Fibroblast of mammary gland (primary cell): ENCODE results near the gene PARVA.

Experiments used
- DNase-seq: peaks from one replicate; pipeline ENCODE4 v3.0.0-alpha.2; 2010; ENCODE audit warnings: low read depth
- H3K4me3 ChIP-seq: 2 replicates; pipeline ENCODE4 v1.5.1; 2011; ENCODE audit warnings: low read depth, mild to moderate bottlenecking, low read length, moderate library complexity; ENCODE audit not compliant: control insufficient read depth
- CTCF ChIP-seq: conservative IDR thresholded peaks from 2 replicates; pipeline ENCODE4 v1.5.1; 2011; ENCODE audit warnings: low read depth, low read length, inconsistent platforms; ENCODE audit not compliant: control insufficient read depth, insufficient read depth

Gene PARVA

GRCh38 chr11:12536566-12536965 lies 159.2 kb downstream of the PARVA start:
- DNase-seq: no peak
- H3K4me3 ChIP-seq: no peak overlapping the region
- TF ChIP-seq CTCF: no peak

GRCh38 chr11:12537778-12538401 lies 160.5 kb downstream of the PARVA start:
- TF ChIP-seq CTCF: no peak
- peak; percentile 76 for DNase-seq
- no peak overlapping the region for H3K4me3 ChIP-seq

GRCh38 chr11:12538889-12539421 lies 161.6 kb downstream of the PARVA start:
- H3K4me3 ChIP-seq: no peak overlapping the region
- no peak for TF ChIP-seq CTCF
- DNase-seq: no peak

- no peak overlapping the region for H3K4me3 ChIP-seq
- no peak for TF ChIP-seq CTCF
- DNase-seq: peak; percentile 98
Measured at GRCh38 chr11:12539572-12539971, 162.2 kb downstream of the PARVA start.

- peak; percentile 67 for DNase-seq
- no peak overlapping the region for H3K4me3 ChIP-seq
Measured at GRCh38 chr11:12540075-12540680, 162.8 kb downstream of the PARVA start.

GRCh38 chr11:12540913-12541582 lies 163.7 kb downstream of the PARVA start:
- H3K4me3 ChIP-seq: no peak overlapping the region
- peak; percentile 94 for DNase-seq
- TF ChIP-seq CTCF: peak; percentile 53

More at GRCh38 chr11:12540075-12540680, 162.8 kb downstream of the PARVA start:
- TF ChIP-seq CTCF: no peak
